NCI-H510A treated with DMSO at 0.1 percent for 48 hours (cell line): ENCODE measurements around the gene HOXD12.
A peak's percentile ranks its signal among the peaks of the same experiment; 100 is the strongest.

ENCODE experiments used
- DNase-seq: peaks from one replicate; lab custom pipeline; 2025; lab: John Stamatoyannopoulos, UW

HOXD12 gene

GRCh38 chr2:176120364-176121189 lies 21.0 kb downstream of the HOXD12 start:
- DNase-seq = no peak

GRCh38 chr2:176121190-176122051 lies 21.8 kb downstream of the HOXD12 start:
- no peak for DNase-seq

- no peak for DNase-seq
Measured at GRCh38 chr2:176122052-176122682, 22.6 kb downstream of the HOXD12 start.

- no peak for DNase-seq
Measured at GRCh38 chr2:176122683-176123410, 23.3 kb downstream of the HOXD12 start, which contains the start of gene HOXD9. Gene HOXD9 (plus strand): TSS chr2:176122719. CDS start chr2:176122769, 50 bp downstream.

GRCh38 chr2:176123411-176124109 lies 24.0 kb downstream of the HOXD12 start:
- no peak for DNase-seq

- no peak for DNase-seq
Measured at GRCh38 chr2:176124110-176124946, 24.7 kb downstream of the HOXD12 start.

- DNase-seq = no peak
Measured at GRCh38 chr2:176124947-176125771, 25.6 kb downstream of the HOXD12 start.

- DNase-seq = no peak
Measured at GRCh38 chr2:176125772-176126054, 26.1 kb downstream of the HOXD12 start.

- DNase-seq = peak; percentile 61
Measured at GRCh38 chr2:176126929-176127773, 27.6 kb downstream of the HOXD12 start.

GRCh38 chr2:176127774-176128072 lies 28.1 kb downstream of the HOXD12 start:
- no peak for DNase-seq

GRCh38 chr2:176128172-176128981 lies 28.8 kb downstream of the HOXD12 start:
- DNase-seq = no peak

- DNase-seq = no peak
Measured at GRCh38 chr2:176128982-176129796, 29.6 kb downstream of the HOXD12 start, which contains the start of gene HOXD8. Gene HOXD8 (plus strand): TSS chr2:176129705. CDS start chr2:176130367, 662 bp downstream.

GRCh38 chr2:176129813-176130146 lies 30.2 kb downstream of the HOXD12 start:
- no peak for DNase-seq

- no peak for DNase-seq
Measured at GRCh38 chr2:176130147-176130956, 30.8 kb downstream of the HOXD12 start.

GRCh38 chr2:176130957-176131847 lies 31.6 kb downstream of the HOXD12 start:
- no peak for DNase-seq
